GM23338 (cell line): ENCODE results near the gene KIAA1549. TPM values are rescaled to one million over a fixed set of nuclear protein-coding genes. Genes with fewer than 3 reads are reported as not detected.
A peak's percentile ranks its signal among the peaks of the same experiment; 100 is the strongest.

ENCODE experiments used
- ATAC-seq: fragments of 200-7000 bp; cut with Tn5 transposase; 3 replicates; pipeline ENCODE4 v1.9.1; 2020
- DNase-seq: peaks from one replicate; pipeline ENCODE4 v3.0.0-alpha.2; 2015; ENCODE audit warnings: low spot score
- H2AFZ ChIP-seq: fragments of 200-600 bp; sonication (generic); 2 replicates; pipeline ENCODE4 v1.8.0; 2016; ENCODE audit warnings: antibody characterized with exemption, mild to moderate bottlenecking, moderate library complexity
- H3F3A ChIP-seq: fragments of 200-600 bp; sonication (generic); replicated peaks from 2 replicates; pipeline ENCODE4 v1.8.0; 2017; ENCODE audit warnings: antibody characterized with exemption, mixed run types, low read depth
- H3K27ac ChIP-seq: fragments of 200-600 bp; sonication (generic); 2 replicates; pipeline ENCODE4 v1.6.1; 2016; ENCODE audit warnings: low read depth
- H3K27me3 ChIP-seq: fragments of 200-600 bp; sonication (generic); 2 replicates; pipeline ENCODE4 v1.8.0; 2016; ENCODE audit warnings: mild to moderate bottlenecking, mixed run types, moderate library complexity; ENCODE audit not compliant: insufficient read depth
- H3K36me3 ChIP-seq: fragments of 200-600 bp; sonication (generic); 2 replicates; pipeline ENCODE4 v1.8.0; 2016; ENCODE audit warnings: mild to moderate bottlenecking; ENCODE audit not compliant: insufficient read depth
- H3K4me1 ChIP-seq: fragments of 200-600 bp; sonication (generic); 2 replicates; pipeline ENCODE4 v1.8.0; 2016; ENCODE audit warnings: mild to moderate bottlenecking, moderate library complexity; ENCODE audit not compliant: insufficient read depth
- H3K4me2 ChIP-seq: fragments of 200-600 bp; sonication (generic); 2 replicates; pipeline ENCODE4 v1.7.1; 2017; ENCODE audit warnings: mixed run types
- H3K4me3 ChIP-seq: fragments of 200-600 bp; sonication (generic); 2 replicates; pipeline ENCODE4 v1.6.1; 2016; ENCODE audit warnings: mixed run types
- H3K79me2 ChIP-seq: fragments of 200-600 bp; sonication (generic); replicated peaks from 2 replicates; pipeline ENCODE4 v1.8.0; 2017; ENCODE audit warnings: mild to moderate bottlenecking; ENCODE audit not compliant: insufficient read depth
- H3K9me2 ChIP-seq: fragments of 200-600 bp; sonication (generic); 2 replicates; pipeline ENCODE4 v1.8.0; 2017; ENCODE audit not compliant: insufficient read depth
- H4K20me1 ChIP-seq: fragments of 200-600 bp; sonication (generic); replicated peaks from 2 replicates; pipeline ENCODE4 v1.8.0; 2017; ENCODE audit warnings: mild to moderate bottlenecking; ENCODE audit not compliant: insufficient read depth
- H3K27ac Mint-ChIP-seq: 2 replicates; pipeline ENCODE4 v1.8.0; 2020; ENCODE audit warnings: inconsistent platforms, mild to moderate bottlenecking, moderate library complexity, mixed read lengths
- H3K27me3 Mint-ChIP-seq: 3 replicates; pipeline ENCODE4 v1.8.0; 2022; ENCODE audit warnings: low read depth, mild to moderate bottlenecking, moderate library complexity, mixed read lengths, inconsistent platforms; ENCODE audit not compliant: insufficient read depth, poor library complexity
- H3K36me3 Mint-ChIP-seq: 3 replicates; pipeline ENCODE4 v1.8.0; 2021; ENCODE audit warnings: low read depth, mild to moderate bottlenecking, inconsistent platforms, moderate library complexity, mixed read lengths
- H3K4me1 Mint-ChIP-seq: 3 replicates; pipeline ENCODE4 v1.8.0; 2020; ENCODE audit warnings: mild to moderate bottlenecking, inconsistent platforms, mixed read lengths
- H3K4me3 Mint-ChIP-seq: 3 replicates; pipeline ENCODE4 v1.8.0; 2021; ENCODE audit warnings: moderate library complexity, mild to moderate bottlenecking, inconsistent platforms, mixed read lengths
- H3K9me3 Mint-ChIP-seq: 3 replicates; pipeline ENCODE4 v1.8.0; 2020; ENCODE audit warnings: moderate library complexity, mild to moderate bottlenecking, inconsistent platforms, mixed read lengths
- CTCF ChIP-seq, 2 experiments: fragments of 200-600 bp in 1 of 2; sonication (generic) in 1 of 2; conservative IDR thresholded peaks; 2 replicates each; pipeline versions ENCODE4 v1.5.1 to v1.6.1; 2016 to 2017; ENCODE audit warnings: antibody characterized with exemption in 2 of 2, low read depth in 2 of 2, mild to moderate bottlenecking in 2 of 2, moderate library complexity in 1 of 2
- EZH2 ChIP-seq: fragments of 200-600 bp; sonication (generic); IDR thresholded peaks from one replicate; pipeline ENCODE4 v1.8.0; 2017; ENCODE audit warnings: antibody characterized with exemption, mild to moderate bottlenecking, low read depth; ENCODE audit not compliant: unreplicated experiment
- NANOG ChIP-seq: IDR thresholded peaks from 2 replicates; pipeline ENCODE4 v1.6.1; 2016; ENCODE audit warnings: antibody characterized with exemption, borderline replicate concordance
- polyA plus RNA-seq: library from polyadenylated mRNA; unstranded; fragments of >200 nt; fragmentation: Nextera tagmentation; extraction: Ambion mirVana; gene quantifications from 2 replicates; pipeline ENCODE4 v1.2.1, GENCODE V29; 2016
- total RNA-seq: library from RNA; depleted of rRNA; stranded (reverse); fragments of >200 nt; shearing (Covaris generic); gene quantifications from 2 replicates; pipeline ENCODE4 v1.2.3, GENCODE V29; 2014
- TF ChIP-seq, protein P1 (sequence below): fragments of 250-450 bp; sonication (Bioruptor Pico); IDR thresholded peaks from 2 replicates; pipeline ENCODE4 v1.5.0; 2020; ENCODE audit warnings: mild to moderate bottlenecking, moderate library complexity

KIAA1549 gene
- total and polyA plus RNA-seq, 2 experiments from 2014 or later: 3.6 to 13.5 TPM

- H3K79me2 ChIP-seq: peaks cover 84% of the 10 kb centered on the region
- peak overlapping the region; percentile 25 for H3K27ac Mint-ChIP-seq
- H3K27ac ChIP-seq: peak overlapping the region; percentile 40
- peak; percentile 39 for DNase-seq
- TF ChIP-seq EZH2 (no peak), NANOG (0 out of 2 replicates have a peak, but pooled peaks have one; percentile 7)
- no peaks in the 10 kb centered on the region for H3K9me3 Mint-ChIP-seq
- H4K20me1 ChIP-seq: peaks cover 6% of the 10 kb centered on the region
- peaks cover 7% of the 10 kb centered on the region; the same call in 1 of the 2 replicates for H3K9me2 ChIP-seq
- H3K36me3 Mint-ChIP-seq: peaks cover 11% of the 10 kb centered on the region; the same call in 2 of the 3 replicates
- peak overlapping the region; percentile 52 for H3K4me3 Mint-ChIP-seq
- H3K36me3 ChIP-seq: no peaks in the 10 kb centered on the region
- H3K4me3 ChIP-seq: peak overlapping the region; percentile 41
- H3K4me1 Mint-ChIP-seq: peaks cover 87% of the 10 kb centered on the region
- H3K4me1 ChIP-seq: peaks cover 62% of the 10 kb centered on the region
- H3K4me2 ChIP-seq: peak overlapping the region; percentile 64
- H3K27me3 ChIP-seq: peaks cover 8% of the 10 kb centered on the region
- peak; percentile 22 for ATAC-seq
- H2AFZ ChIP-seq: no peak overlapping the region
- peaks cover 29% of the 10 kb centered on the region for H3F3A ChIP-seq
- H3K27me3 Mint-ChIP-seq: peaks cover 15% of the 10 kb centered on the region
Measured at GRCh38 chr7:138975343-138976104, 5.7 kb downstream of the KIAA1549 start.

DNA sequence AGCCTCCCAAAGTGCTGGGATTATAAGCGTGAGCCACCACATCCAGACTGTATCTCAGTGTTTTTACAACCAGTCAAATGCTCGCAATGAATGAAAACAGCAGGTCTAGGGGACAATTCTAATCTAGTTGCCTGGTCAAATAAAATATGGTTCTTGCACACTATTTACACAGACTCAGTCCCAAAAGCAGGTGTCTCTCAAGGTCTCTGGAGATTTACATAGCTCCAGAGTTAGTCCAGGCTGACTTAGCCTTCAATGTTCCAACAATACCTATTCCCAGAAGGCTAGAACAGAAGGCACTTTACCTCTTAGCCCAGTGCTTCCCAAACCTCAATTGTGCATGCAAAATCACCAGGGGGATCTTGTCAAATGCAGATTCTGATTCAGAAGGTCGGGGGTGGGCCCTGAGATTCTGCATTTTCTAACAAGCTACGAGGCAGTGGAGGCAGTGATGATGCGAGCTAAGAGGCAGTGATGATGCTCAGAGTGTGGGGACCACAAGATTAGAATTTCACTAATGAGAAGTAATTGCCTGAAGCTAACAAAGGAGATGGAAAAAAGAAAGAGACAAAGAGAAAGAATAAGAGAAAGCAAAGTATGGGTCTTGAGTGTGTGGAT is 6.4 kb downstream of the KIAA1549 start:
- Histone ChIP-seq H3K27me3 (0 out of 2 replicates have a peak, but pooled peaks cover under 1% of the 10 kb centered on the region), H3F3A (peaks cover 22% of the 10 kb centered on the region), H2AFZ (no peak overlapping the region), H3K9me2 (peaks cover 7% of the 10 kb centered on the region; the same call in 1 of the 2 replicates), H3K4me2 (peak overlapping the region; percentile 64), H4K20me1 (peaks cover 6% of the 10 kb centered on the region), H3K36me3 (no peaks in the 10 kb centered on the region), H3K4me3 (peak overlapping the region; percentile 41), H3K79me2 (peaks cover 84% of the 10 kb centered on the region), H3K27ac (peak overlapping the region; percentile 40), H3K4me1 (peaks cover 56% of the 10 kb centered on the region)
- Mint-ChIP-seq H3K27ac (peak overlapping the region; percentile 21), H3K4me3 (peak overlapping the region; percentile 52), H3K4me1 (peaks cover 80% of the 10 kb centered on the region), H3K36me3 (peaks cover 11% of the 10 kb centered on the region; the same call in 2 of the 3 replicates), H3K9me3 (no peaks in the 10 kb centered on the region), H3K27me3 (peaks cover 9% of the 10 kb centered on the region)
- TF ChIP-seq, protein P1, sequence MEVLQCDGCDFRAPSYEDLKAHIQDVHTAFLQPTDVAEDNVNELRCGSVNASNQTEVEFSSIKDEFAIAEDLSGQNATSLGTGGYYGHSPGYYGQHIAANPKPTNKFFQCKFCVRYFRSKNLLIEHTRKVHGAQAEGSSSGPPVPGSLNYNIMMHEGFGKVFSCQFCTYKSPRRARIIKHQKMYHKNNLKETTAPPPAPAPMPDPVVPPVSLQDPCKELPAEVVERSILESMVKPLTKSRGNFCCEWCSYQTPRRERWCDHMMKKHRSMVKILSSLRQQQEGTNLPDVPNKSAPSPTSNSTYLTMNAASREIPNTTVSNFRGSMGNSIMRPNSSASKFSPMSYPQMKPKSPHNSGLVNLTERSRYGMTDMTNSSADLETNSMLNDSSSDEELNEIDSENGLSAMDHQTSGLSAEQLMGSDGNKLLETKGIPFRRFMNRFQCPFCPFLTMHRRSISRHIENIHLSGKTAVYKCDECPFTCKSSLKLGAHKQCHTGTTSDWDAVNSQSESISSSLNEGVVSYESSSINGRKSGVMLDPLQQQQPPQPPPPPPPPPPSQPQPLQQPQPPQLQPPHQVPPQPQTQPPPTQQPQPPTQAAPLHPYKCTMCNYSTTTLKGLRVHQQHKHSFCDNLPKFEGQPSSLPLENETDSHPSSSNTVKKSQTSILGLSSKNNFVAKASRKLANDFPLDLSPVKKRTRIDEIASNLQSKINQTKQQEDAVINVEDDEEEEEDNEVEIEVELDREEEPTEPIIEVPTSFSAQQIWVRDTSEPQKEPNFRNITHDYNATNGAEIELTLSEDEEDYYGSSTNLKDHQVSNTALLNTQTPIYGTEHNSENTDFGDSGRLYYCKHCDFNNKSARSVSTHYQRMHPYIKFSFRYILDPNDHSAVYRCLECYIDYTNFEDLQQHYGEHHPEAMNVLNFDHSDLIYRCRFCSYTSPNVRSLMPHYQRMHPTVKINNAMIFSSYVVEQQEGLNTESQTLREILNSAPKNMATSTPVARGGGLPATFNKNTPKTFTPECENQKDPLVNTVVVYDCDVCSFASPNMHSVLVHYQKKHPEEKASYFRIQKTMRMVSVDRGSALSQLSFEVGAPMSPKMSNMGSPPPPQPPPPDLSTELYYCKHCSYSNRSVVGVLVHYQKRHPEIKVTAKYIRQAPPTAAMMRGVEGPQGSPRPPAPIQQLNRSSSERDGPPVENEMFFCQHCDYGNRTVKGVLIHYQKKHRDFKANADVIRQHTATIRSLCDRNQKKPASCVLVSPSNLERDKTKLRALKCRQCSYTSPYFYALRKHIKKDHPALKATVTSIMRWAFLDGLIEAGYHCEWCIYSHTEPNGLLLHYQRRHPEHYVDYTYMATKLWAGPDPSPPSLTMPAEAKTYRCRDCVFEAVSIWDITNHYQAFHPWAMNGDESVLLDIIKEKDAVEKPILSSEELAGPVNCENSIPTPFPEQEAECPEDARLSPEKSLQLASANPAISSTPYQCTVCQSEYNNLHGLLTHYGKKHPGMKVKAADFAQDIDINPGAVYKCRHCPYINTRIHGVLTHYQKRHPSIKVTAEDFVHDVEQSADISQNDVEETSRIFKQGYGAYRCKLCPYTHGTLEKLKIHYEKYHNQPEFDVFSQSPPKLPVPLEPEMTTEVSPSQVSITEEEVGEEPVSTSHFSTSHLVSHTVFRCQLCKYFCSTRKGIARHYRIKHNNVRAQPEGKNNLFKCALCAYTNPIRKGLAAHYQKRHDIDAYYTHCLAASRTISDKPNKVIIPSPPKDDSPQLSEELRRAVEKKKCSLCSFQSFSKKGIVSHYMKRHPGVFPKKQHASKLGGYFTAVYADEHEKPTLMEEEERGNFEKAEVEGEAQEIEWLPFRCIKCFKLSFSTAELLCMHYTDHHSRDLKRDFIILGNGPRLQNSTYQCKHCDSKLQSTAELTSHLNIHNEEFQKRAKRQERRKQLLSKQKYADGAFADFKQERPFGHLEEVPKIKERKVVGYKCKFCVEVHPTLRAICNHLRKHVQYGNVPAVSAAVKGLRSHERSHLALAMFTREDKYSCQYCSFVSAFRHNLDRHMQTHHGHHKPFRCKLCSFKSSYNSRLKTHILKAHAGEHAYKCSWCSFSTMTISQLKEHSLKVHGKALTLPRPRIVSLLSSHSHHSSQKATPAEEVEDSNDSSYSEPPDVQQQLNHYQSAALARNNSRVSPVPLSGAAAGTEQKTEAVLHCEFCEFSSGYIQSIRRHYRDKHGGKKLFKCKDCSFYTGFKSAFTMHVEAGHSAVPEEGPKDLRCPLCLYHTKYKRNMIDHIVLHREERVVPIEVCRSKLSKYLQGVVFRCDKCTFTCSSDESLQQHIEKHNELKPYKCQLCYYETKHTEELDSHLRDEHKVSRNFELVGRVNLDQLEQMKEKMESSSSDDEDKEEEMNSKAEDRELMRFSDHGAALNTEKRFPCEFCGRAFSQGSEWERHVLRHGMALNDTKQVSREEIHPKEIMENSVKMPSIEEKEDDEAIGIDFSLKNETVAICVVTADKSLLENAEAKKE (CRISPR knock-in tag): peak; percentile 3; the same call in 1 of the 2 replicates
- no peak for TF ChIP-seq CTCF (conservative IDR thresholded peaks at IDR 0.05; ENCODE audit: low read depth in 2 of 2)
- peak; percentile 58 for ATAC-seq
- DNase-seq: peak; percentile 58
